Small intestine (tissue), 7 donors: ENCODE data around the gene SEC14L1. TPM values are rescaled to one million over a fixed set of nuclear protein-coding genes. Genes with fewer than 3 reads are reported as not detected.
A peak's percentile ranks its signal among the peaks of the same experiment; 100 is the strongest.

ENCODE experiments used
- DNase-seq, 2 donors: peaks; one replicate each; pipeline versions ENCODE4 v3.0.0 to v3.0.0-alpha.2; 2013
- FAIRE-seq: peaks from 2 replicates; lab custom pipeline; 2012; peaks lifted over from hg19 to GRCh38; lab: Jason Lieb, UNC
- H3K27ac ChIP-seq, 3 donors: one replicate each; pipeline ENCODE4 v1.5.1; 2013; ENCODE audit warnings: low read length in 2 of 3, mild to moderate bottlenecking in 2 of 3, control low read depth in 1 of 3, inconsistent platforms in 1 of 3, low read depth in 1 of 3, moderate library complexity in 1 of 3
- H3K27me3 ChIP-seq, 3 donors: one replicate each; pipeline ENCODE4 v1.6.1; 2013; ENCODE audit warnings: low read length in 3 of 3, inconsistent platforms in 1 of 3; ENCODE audit not compliant: control insufficient read depth in 3 of 3, insufficient read depth in 3 of 3
- H3K36me3 ChIP-seq, 3 donors: one replicate each; pipeline ENCODE4 v1.6.1; 2013; ENCODE audit warnings: low read length in 3 of 3, inconsistent platforms in 1 of 3, low read depth in 1 of 3, mild to moderate bottlenecking in 1 of 3, moderate library complexity in 1 of 3; ENCODE audit not compliant: control insufficient read depth in 3 of 3, insufficient read depth in 2 of 3
- H3K4me1 ChIP-seq, 3 donors: one replicate each; pipeline ENCODE4 v1.6.1; 2013; ENCODE audit warnings: low read length in 2 of 3, inconsistent platforms in 1 of 3, low read depth in 1 of 3, mild to moderate bottlenecking in 1 of 3, moderate library complexity in 1 of 3; ENCODE audit not compliant: control insufficient read depth in 3 of 3, insufficient read depth in 2 of 3
- H3K4me3 ChIP-seq, 3 donors: one replicate each; pipeline ENCODE4 v1.5.1; 2013; ENCODE audit warnings: low read length in 3 of 3, control low read depth in 1 of 3, inconsistent platforms in 1 of 3, low read depth in 1 of 3, mild to moderate bottlenecking in 1 of 3, moderate library complexity in 1 of 3
- H3K9me3 ChIP-seq, 2 donors: one replicate each; pipeline ENCODE4 v1.6.1; 2013; ENCODE audit warnings: low read depth in 1 of 2, low read length in 1 of 2; ENCODE audit not compliant: control insufficient read depth in 2 of 2, insufficient read depth in 1 of 2
- WGBS, 3 donors: extraction: QIAGEN DNeasy Blood & Tissue Kit; methylation state at CpG; one replicate each; pipeline ENCODE4 v1.1.7; 2013; 5-methylcytosine and 5-hydroxymethylcytosine counted together
- polyA plus RNA-seq, 4 donors: library from polyadenylated mRNA; stranded (reverse) in 3 of 4; unstranded in 1 of 4; fragments of 200-250 nt in 3 of 4; fragments of 120-200 nt in 1 of 4; gene quantifications; one replicate each; pipeline versions ENCODE4 v1.2.1 to v1.2.3, GENCODE V29; 2013
- donor health status: healthy with polysubstance abuse.
- donor health status: control.
- donor health status: control.
- donor health status: Bipolar disorder and iron deficiency.
- donor health status: healthy.

Gene SEC14L1
- polyA plus RNA-seq, 4 donors, result 14.5 to 27.4 (median 20.7) TPM

- Histone ChIP-seq H3K27me3 (no peaks in the 10 kb centered on the region), H3K4me1 (peaks cover 0 to 9% (median 4%) of the 10 kb centered on the region in 3 donors), H3K36me3 (peaks cover 0 to 4% (median 0%) of the 10 kb centered on the region in 3 donors), H3K9me3 (peaks cover 2 to 19% of the 10 kb centered on the region in 2 donors), H3K4me3 (no peak overlapping the region), H3K27ac (peak overlapping the region in 2 of 3 donors; percentile 8 to 62)
- WGBS, 3 donors, result 65 to 85% (median 85%) methylated on average over 7 of the region's 7 CpGs
- DNase-seq (no peak), FAIRE-seq (no peak)
These were observed 23.8 kb downstream of the SEC14L1 start for GRCh38 chr17:77164483-77165091.

GRCh38 chr17:77165577-77165976, 24.8 kb downstream of the SEC14L1 start:
- Histone ChIP-seq H3K27me3 (no peaks in the 10 kb centered on the region), H3K9me3 (peaks cover 2 to 25% of the 10 kb centered on the region in 2 donors), H3K27ac (no peak overlapping the region), H3K4me1 (peaks cover 0 to 12% (median 4%) of the 10 kb centered on the region in 3 donors), H3K36me3 (peaks cover 0 to 4% (median 0%) of the 10 kb centered on the region in 3 donors), H3K4me3 (no peak overlapping the region)
- 36 to 67% (median 37%) methylated on average over 1 of the region's 1 CpG for WGBS, 3 donors
- no peak for DNase-seq
- FAIRE-seq, result no peak

- H3K4me3 ChIP-seq, result no peak overlapping the region
- no peaks in the 10 kb centered on the region for H3K27me3 ChIP-seq
- FAIRE-seq (no peak), DNase-seq (no peak)
- peaks cover 0 to 4% (median 0%) of the 10 kb centered on the region in 3 donors for H3K36me3 ChIP-seq
- WGBS, 3 donors, result 92 to 97% (median 96%) methylated on average over 12 of the region's 12 CpGs
- peaks cover 0 to 12% (median 4%) of the 10 kb centered on the region in 3 donors for H3K4me1 ChIP-seq
- peaks cover 2 to 30% of the 10 kb centered on the region in 2 donors for H3K9me3 ChIP-seq
- no peak overlapping the region for H3K27ac ChIP-seq
These were observed 26.9 kb downstream of the SEC14L1 start for GRCh38 chr17:77167472-77168306.

GRCh38 chr17:77173104-77173503, 32.3 kb downstream of the SEC14L1 start:
- Histone ChIP-seq H3K9me3 (peaks cover 1 to 53% of the 10 kb centered on the region in 2 donors), H3K36me3 (peaks cover 0 to 11% (median 5%) of the 10 kb centered on the region in 3 donors), H3K27me3 (no peaks in the 10 kb centered on the region), H3K4me1 (peaks cover 0 to 2% (median 0%) of the 10 kb centered on the region in 3 donors), H3K27ac (no peak overlapping the region), H3K4me3 (no peak overlapping the region)
- FAIRE-seq, result no peak
- DNase-seq, result no peak
- 81 to 97% (median 91%) methylated on average over 6 of the region's 6 CpGs for WGBS, 3 donors

GRCh38 chr17:77174928-77175661, 34.3 kb downstream of the SEC14L1 start:
- no peak for DNase-seq
- H3K36me3 ChIP-seq, result peaks cover 0 to 11% (median 5%) of the 10 kb centered on the region in 3 donors

GRCh38 chr17:77177002-77177741, 36.4 kb downstream of the SEC14L1 start:
- FAIRE-seq, result no peak
- Histone ChIP-seq H3K36me3 (peaks cover 0 to 11% (median 5%) of the 10 kb centered on the region in 3 donors), H3K9me3 (peaks cover 1 to 35% of the 10 kb centered on the region in 2 donors), H3K27me3 (no peaks in the 10 kb centered on the region), H3K27ac (no peak overlapping the region), H3K4me1 (peaks cover 0 to 5% (median 0%) of the 10 kb centered on the region in 3 donors), H3K4me3 (no peak overlapping the region)
- DNase-seq, result no peak
- 91 to 94% (median 93%) methylated on average over 3 of the region's 3 CpGs for WGBS, 3 donors

More at GRCh38 chr17:77174928-77175661, 34.3 kb downstream of the SEC14L1 start:
- WGBS, 3 donors, result 89 to 92% (median 92%) methylated on average over 10 of the region's 10 CpGs
- Histone ChIP-seq H3K4me3 (no peak overlapping the region), H3K27ac (no peak overlapping the region), H3K4me1 (peaks cover 0 to 2% (median 0%) of the 10 kb centered on the region in 3 donors), H3K9me3 (peaks cover 1 to 36% of the 10 kb centered on the region in 2 donors), H3K27me3 (no peaks in the 10 kb centered on the region)
- no peak for FAIRE-seq

GRCh38 chr17:77178050-77178449, 37.3 kb downstream of the SEC14L1 start:
- Histone ChIP-seq H3K27ac (no peak overlapping the region), H3K27me3 (no peaks in the 10 kb centered on the region), H3K9me3 (peaks cover 1 to 26% of the 10 kb centered on the region in 2 donors), H3K4me3 (no peak overlapping the region), H3K4me1 (peaks cover 0 to 8% (median 5%) of the 10 kb centered on the region in 3 donors), H3K36me3 (peaks cover 0 to 11% (median 5%) of the 10 kb centered on the region in 3 donors)
- FAIRE-seq, result no peak
- DNase-seq, result no peak
- 81 to 96% (median 92%) methylated on average over 5 of the region's 5 CpGs for WGBS, 3 donors
